HEK293T (cell line): Measurements from ENCODE around the gene ACOX3.

Source experiments
- CTCF ChIA-PET: fragments of 350-600 bp; formaldehyde crosslinking; extraction: SDS; loops from one replicate; lab custom pipeline; 2021; ENCODE audit warnings: antibody characterized with exemption, inconsistent platforms; lab: Yijun Ruan, JAX
- POLR2A ChIA-PET: fragments of 350-600 bp; formaldehyde crosslinking; extraction: SDS; loops from one replicate; lab custom pipeline; 2020; ENCODE audit warnings: antibody characterized with exemption, inconsistent platforms; lab: Yijun Ruan, JAX
- DNase-seq: peaks from one replicate; pipeline ENCODE4 v3.0.0; 2012; ENCODE audit warnings: mixed read lengths; ENCODE audit errors: extremely low spot score
- ARNT ChIP-seq: fragments of 450-650 bp; IDR thresholded peaks from 2 replicates; pipeline ENCODE4 v1.6.1; 2017; ENCODE audit warnings: mild to moderate bottlenecking
- BHLHE40 ChIP-seq: fragments of 450-650 bp; IDR thresholded peaks from 2 replicates; pipeline ENCODE4 v1.6.1; 2016; ENCODE audit warnings: mild to moderate bottlenecking, moderate library complexity, borderline replicate concordance
- CTBP1 ChIP-seq: fragments of 450-650 bp; IDR thresholded peaks from 2 replicates; pipeline ENCODE4 v1.6.1; 2016; ENCODE audit warnings: borderline replicate concordance
- ELF4 ChIP-seq: fragments of 450-650 bp; IDR thresholded peaks from 2 replicates; pipeline ENCODE4 v1.6.1; 2017; ENCODE audit warnings: antibody characterized with exemption
- FOXA1 ChIP-seq: fragments of 450-650 bp; IDR thresholded peaks from 2 replicates; pipeline ENCODE4 v1.6.1; 2016; ENCODE audit warnings: mild to moderate bottlenecking
- FOXK2 ChIP-seq: fragments of 450-650 bp; IDR thresholded peaks from 2 replicates; pipeline ENCODE4 v1.6.1; 2016; ENCODE audit warnings: mild to moderate bottlenecking
- FOXM1 ChIP-seq: fragments of 450-650 bp; IDR thresholded peaks from 2 replicates; pipeline ENCODE4 v1.6.1; 2017; ENCODE audit warnings: mild to moderate bottlenecking, borderline replicate concordance
- HDGF ChIP-seq: fragments of 450-650 bp; IDR thresholded peaks from 2 replicates; pipeline ENCODE4 v1.6.1; 2017; ENCODE audit warnings: antibody characterized with exemption, borderline replicate concordance
- L3MBTL2 ChIP-seq: fragments of 450-650 bp; conservative IDR thresholded peaks from 2 replicates; pipeline ENCODE4 v1.6.1; 2016; ENCODE audit warnings: mild to moderate bottlenecking
- LEF1 ChIP-seq: fragments of 450-650 bp; IDR thresholded peaks from 2 replicates; pipeline ENCODE4 v1.6.1; 2017; ENCODE audit warnings: mild to moderate bottlenecking, borderline replicate concordance
- NFRKB ChIP-seq: fragments of 450-650 bp; IDR thresholded peaks from 2 replicates; pipeline ENCODE4 v1.6.1; 2016; ENCODE audit warnings: mild to moderate bottlenecking, moderate library complexity
- SP1 ChIP-seq: fragments of 450-650 bp; IDR thresholded peaks from 2 replicates; pipeline ENCODE4 v1.6.1; 2017
- SUZ12 ChIP-seq: fragments of 450-650 bp; IDR thresholded peaks from 2 replicates; pipeline ENCODE4 v1.6.1; 2016; ENCODE audit warnings: mild to moderate bottlenecking
- TARDBP ChIP-seq: fragments of 450-650 bp; IDR thresholded peaks from 2 replicates; pipeline ENCODE4 v1.6.1; 2016
- ZNF384 ChIP-seq: fragments of 450-650 bp; IDR thresholded peaks from 2 replicates; pipeline ENCODE4 v1.6.1; 2016
- TF ChIP-seq, protein P1 (sequence below): fragments of 450-650 bp; IDR thresholded peaks from 2 replicates; pipeline ENCODE4 v1.6.1; 2016

The ACOX3 gene

DNA sequence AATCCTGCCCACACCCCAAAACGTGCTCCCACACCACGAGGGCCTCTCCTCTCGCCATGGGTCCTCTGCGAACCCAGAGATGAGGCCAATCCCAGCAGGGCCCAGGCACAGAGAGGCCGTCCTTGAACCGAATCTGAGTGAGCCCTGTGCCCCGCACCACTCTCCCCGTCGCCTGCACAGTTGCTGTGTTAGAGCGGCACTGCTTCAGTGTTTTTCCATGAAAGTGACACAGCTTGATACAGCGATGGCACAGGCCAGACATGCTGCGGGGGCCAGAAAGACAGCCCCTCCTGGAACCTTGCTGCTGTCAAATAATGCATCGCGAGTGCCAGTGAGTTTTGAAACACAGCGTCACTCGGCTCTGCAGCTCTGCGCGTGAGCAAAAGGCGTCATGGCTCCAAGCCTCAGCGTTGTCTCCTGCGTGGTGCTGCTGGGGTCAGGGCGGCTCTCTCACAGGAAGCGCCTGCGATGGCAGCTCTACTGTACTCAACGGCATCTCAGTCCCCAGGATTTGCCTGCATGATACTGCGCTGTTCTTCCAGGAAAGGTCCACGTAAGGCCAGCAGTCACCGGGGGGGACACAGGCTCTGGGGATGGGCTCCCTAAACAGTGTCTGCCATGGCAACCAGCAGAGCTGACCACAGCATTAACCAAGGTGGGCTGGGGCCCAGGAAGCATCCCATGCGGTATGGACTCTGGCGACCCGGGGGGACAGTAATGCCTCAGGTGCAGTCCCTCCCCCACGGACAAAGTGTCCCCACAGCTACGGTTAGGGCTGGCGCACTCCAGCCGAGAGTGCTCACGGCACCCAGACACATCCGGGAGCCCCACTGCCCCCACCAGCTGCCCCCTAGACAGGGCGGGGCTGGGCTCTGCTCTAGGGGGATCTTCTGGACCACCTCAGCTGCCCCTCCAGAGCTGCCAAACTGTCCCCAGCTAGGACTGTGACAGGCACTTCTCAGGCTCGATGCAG, 63.1 kb downstream of the ACOX3 start:
- POLR2A ChIA-PET, result no interaction called here
- no peak for TF ChIP-seq ARNT
- TF ChIP-seq FOXA1, result no peak
- TF ChIP-seq NFRKB, result no peak
- no peak for TF ChIP-seq ELF4
- TF ChIP-seq, protein P1, sequence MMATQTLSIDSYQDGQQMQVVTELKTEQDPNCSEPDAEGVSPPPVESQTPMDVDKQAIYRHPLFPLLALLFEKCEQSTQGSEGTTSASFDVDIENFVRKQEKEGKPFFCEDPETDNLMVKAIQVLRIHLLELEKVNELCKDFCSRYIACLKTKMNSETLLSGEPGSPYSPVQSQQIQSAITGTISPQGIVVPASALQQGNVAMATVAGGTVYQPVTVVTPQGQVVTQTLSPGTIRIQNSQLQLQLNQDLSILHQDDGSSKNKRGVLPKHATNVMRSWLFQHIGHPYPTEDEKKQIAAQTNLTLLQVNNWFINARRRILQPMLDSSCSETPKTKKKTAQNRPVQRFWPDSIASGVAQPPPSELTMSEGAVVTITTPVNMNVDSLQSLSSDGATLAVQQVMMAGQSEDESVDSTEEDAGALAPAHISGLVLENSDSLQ, result no peak
- no peak for TF ChIP-seq HDGF
- TF ChIP-seq BHLHE40, result no peak
- no peak for TF ChIP-seq FOXM1
- TF ChIP-seq L3MBTL2, result no peak
- TF ChIP-seq CTBP1, result no peak
- no peak for DNase-seq
- CTCF ChIA-PET, result interaction anchor here (0.5 kb wide), 1 partner anchor 9 kb away, joined by 3 read pairs; no protein-coding TSS in a partner anchor

DNA sequence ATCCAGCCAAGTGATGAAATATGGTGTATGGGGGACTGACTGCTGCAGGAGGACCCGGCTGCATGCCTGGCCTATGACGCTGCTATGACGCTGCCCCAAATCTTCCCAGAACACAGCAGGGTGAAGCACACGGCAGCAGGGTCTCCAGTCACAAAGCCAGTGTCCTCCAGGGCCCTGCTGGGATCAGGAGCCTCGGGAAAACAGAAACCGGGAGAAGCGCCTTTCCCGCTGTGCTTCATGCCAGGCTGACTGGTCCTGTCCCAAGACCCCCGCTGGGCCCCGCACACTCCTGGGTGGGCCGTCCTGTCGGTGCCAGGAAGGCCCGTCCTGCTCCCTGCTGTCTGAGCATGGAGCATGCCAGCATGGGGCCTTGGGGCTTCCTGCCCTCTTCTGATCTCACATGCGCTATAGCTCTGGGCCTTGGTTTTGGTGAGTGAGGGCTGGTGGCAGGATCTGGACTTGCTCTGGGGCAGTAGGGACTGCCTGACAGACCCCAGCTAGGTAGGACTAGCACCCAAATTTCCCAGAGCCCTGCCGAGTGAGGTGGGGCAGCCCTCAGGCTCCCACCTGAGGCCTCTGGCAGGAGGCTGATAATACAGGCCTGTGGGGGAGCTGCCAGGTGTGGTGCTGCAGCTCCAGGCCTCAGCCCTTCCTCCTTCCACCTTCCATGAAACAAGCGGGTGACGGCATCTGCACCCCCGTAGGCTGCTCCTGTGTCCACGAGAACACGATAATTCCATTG, 64.0 kb downstream of the ACOX3 start:
- no peak for DNase-seq
- ChIA-PET POLR2A (no interaction called here), CTCF (no interaction called here)
- no peak for TF ChIP-seq BHLHE40
- no peak for TF ChIP-seq FOXK2
- TF ChIP-seq, protein P1, result no peak
- TF ChIP-seq LEF1, result no peak
- no peak for TF ChIP-seq ELF4
- no peak for TF ChIP-seq ARNT
- TF ChIP-seq CTBP1, result no peak
- no peak for TF ChIP-seq SP1
- no peak for TF ChIP-seq NFRKB
- TF ChIP-seq L3MBTL2, result no peak
- TF ChIP-seq HDGF, result no peak
- TF ChIP-seq TARDBP, result no peak
- TF ChIP-seq FOXA1, result no peak
- no peak for TF ChIP-seq ZNF384
- TF ChIP-seq FOXM1, result no peak
- no peak for TF ChIP-seq SUZ12

DNA sequence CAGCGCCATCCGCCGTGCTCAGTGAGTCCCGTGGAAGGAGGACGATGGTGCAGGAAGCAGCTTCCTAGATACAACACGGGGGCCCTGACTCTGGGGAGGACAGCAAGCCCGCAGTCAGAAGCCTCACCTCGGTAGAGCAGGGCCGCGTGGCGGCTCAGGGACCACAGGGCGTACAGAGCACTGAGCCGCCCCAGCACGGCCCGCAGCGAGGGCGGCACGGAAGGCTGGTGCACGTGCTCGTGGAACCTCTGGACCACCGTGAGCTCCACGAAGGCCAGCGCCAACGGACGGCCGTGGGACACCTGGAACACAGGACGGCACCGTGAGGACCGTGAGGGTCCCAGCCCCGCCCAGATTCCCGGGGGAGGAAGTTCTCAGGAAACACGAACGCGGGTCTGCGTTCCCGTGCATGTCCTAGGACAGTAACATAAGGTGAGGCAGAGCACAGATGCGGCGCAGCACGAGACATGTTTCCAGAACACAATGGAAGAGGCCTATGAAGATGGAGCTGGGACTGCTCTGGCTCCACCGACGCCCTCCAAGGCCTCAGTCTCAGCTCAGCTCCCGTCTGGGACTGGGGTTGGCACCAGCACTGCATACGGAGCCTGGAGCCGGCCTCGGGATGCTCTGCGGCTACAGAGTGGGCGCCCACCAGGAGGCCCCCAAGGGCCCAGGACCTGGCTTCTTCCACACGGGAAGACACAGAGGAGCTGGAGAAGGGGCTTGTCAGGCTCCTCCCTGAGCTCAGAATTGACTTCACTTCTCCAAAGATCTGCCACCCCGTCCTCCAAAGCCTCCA, 65.5 kb downstream of the ACOX3 start:
- POLR2A ChIA-PET, result no interaction called here
- CTCF ChIA-PET, result interaction anchor here (0.6 kb wide), 1 partner anchor 15 kb away, joined by 3 read pairs; no protein-coding TSS in a partner anchor
- TF ChIP-seq ARNT (no peak), L3MBTL2 (no peak), FOXK2 (no peak), NFRKB (no peak), HDGF (no peak), ZNF384 (no peak), FOXM1 (no peak)
- no peak for DNase-seq

DNA sequence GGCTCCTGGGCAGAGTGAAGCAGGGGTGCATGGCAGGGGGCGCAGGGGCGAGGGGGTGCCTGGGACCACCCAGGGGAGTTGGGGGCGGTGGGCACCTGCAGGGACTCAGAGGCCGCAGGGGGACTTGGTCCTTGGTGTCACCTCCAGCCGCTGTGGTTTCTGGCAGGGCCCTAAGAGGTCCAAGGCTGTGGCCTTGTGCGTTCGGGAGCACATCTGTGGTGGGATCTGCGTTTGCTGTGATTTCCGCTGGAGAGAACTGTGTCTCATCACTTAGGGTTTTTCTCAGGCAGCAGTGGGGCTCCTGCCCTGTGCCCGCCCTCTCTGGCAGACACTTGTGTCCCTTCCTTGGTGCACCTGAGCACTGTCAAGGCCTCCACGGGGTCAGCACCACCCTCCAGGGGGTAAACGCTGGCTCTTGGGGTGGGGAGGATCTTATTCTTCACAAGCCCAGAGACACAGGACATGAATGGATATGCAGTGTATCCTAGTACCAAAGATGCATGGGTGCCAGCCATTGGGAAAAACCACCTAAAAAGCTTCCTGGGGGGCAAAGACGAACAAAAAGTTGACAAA, 66.5 kb downstream of the ACOX3 start:
- TF ChIP-seq FOXA1, result no peak
- no peak for TF ChIP-seq FOXK2
- no peak for TF ChIP-seq LEF1
- no peak for TF ChIP-seq TARDBP
- ChIA-PET POLR2A (no interaction called here), CTCF (no interaction called here)
- no peak for DNase-seq

DNA sequence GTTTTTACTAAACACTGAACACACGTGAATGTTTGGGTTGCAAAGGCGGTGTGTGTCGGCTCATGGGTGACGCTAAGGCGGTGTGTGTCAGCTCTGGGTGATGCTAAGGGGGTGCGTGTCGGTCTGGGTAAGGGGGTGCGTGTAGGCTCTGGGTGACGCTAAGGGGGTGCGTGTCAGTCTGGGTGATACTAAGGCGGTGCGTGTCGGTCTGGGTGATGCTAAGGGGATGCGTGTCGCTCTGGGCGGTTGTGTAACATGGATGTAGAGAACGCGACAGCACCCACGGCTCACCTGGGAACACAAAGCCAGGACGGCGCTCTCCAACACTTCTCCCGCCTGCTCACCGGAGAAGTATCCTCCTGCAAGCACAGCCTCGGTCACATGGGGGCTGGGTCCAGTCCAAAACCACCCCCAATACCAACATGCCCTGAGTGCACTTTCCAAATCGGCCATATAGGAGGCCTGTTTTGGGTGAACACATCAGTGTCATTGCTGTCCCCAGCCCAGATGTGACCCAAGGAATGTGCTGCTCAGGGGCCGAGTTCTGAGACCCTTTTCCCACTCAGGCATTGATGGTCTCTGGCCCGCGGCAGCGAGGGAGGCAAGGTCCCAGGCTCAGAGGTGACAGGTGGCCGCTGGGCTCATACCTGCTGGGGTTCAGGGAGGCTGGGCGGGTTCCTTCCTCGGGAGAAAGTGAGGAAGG, 67.1 kb downstream of the ACOX3 start:
- DNase-seq, result no peak
- CTCF ChIA-PET, result no interaction called here
- POLR2A ChIA-PET, result no interaction called here
- TF ChIP-seq HDGF (no peak), TARDBP (no peak), SUZ12 (no peak), FOXA1 (no peak), ARNT (no peak), SP1 (no peak), FOXM1 (no peak), BHLHE40 (no peak), L3MBTL2 (no peak), ELF4 (no peak)
- TF ChIP-seq, protein P1, result no peak
